ENCODE results near the gene SLC22A7.
"Not testable (repeated sequence)": the region's sequence is repeated elsewhere in the genome, so short reads cannot be mapped to it uniquely, and the experiment has no call there.

Gene SLC22A7

DNA sequence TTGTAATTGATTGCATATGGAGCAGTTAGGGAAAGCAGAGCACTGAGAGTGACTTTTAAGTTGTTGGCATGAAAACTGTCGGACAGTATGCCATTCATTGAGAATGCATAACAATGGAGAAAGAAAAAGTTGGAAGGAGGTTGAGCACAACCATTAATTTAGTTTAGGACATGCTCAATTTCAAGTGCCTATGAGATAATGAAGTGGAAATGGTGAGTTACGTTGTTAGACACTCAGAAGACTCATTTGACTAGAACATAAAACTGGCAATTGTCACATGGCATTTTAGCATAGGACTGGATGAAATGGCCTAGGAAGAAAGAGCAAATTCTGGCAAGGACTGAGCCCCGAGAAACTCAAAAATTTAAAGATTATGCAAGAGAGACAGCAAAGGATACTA lies 49.4 kb downstream of the SLC22A7 start:
- DNase-seq: no peak

DNA sequence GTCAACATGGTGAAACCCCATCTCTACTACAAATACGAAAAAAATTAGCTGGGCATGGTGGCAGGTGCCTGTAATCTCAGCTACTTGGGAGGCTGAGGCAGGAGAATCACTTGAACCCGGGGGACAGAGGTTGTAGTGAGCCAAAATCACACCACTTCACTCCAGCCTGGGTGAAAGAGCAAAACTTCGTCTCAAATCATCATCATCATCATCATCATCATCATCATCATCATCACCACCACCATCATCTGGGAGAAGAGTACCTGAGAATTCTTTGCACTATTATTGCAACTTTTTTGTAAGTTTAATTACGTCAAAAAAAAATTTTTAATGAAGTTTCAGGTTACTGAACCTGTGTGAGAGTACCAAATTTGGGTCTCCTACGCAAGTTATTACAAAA lies 53.9 kb downstream of the SLC22A7 start:
- DNase-seq: not testable (repeated sequence)

Data from RPMI8226 (cell line).